Smooth muscle cell (in vitro differentiated cells): Measurements from ENCODE around the gene RPL3. TPM values are rescaled to one million over a fixed set of nuclear protein-coding genes. Genes with fewer than 3 reads are reported as not detected.

Experiments used
- DNase-seq: peaks from one replicate; lab custom pipeline; 2025; ENCODE audit not compliant: unreplicated experiment; lab: John Stamatoyannopoulos, UW
- H2AFZ ChIP-seq: fragments of 200-600 bp; sonication (generic); 2 replicates; pipeline ENCODE4 v1.6.0; 2016; ENCODE audit warnings: antibody characterized with exemption, low read depth, mild to moderate bottlenecking
- H3F3A ChIP-seq: fragments of 200-600 bp; sonication (generic); 2 replicates; pipeline ENCODE4 v1.6.0; 2017; ENCODE audit warnings: antibody characterized with exemption, low read depth
- H3K27ac ChIP-seq: fragments of 200-600 bp; sonication (generic); 2 replicates; pipeline ENCODE4 v1.5.1; 2016; ENCODE audit warnings: low read depth, mild to moderate bottlenecking
- H3K27me3 ChIP-seq: fragments of 200-600 bp; sonication (generic); 2 replicates; pipeline ENCODE4 v1.6.1; 2016; ENCODE audit warnings: low read depth, mild to moderate bottlenecking
- H3K36me3 ChIP-seq: fragments of 200-600 bp; sonication (generic); 2 replicates; pipeline ENCODE4 v1.5.1; 2016; ENCODE audit warnings: low read depth
- H3K4me1 ChIP-seq: fragments of 200-600 bp; sonication (generic); 2 replicates; pipeline ENCODE4 v1.5.1; 2016; ENCODE audit warnings: low read depth
- H3K4me2 ChIP-seq: fragments of 200-600 bp; sonication (generic); 2 replicates; pipeline ENCODE4 v1.6.0; 2016; ENCODE audit warnings: mild to moderate bottlenecking
- H3K4me3 ChIP-seq: fragments of 200-600 bp; sonication (generic); 2 replicates; pipeline ENCODE4 v1.5.1; 2016; ENCODE audit warnings: mild to moderate bottlenecking
- H3K79me2 ChIP-seq: fragments of 200-600 bp; sonication (generic); 2 replicates; pipeline ENCODE4 v1.6.0; 2016; ENCODE audit warnings: low read depth, mild to moderate bottlenecking
- H3K9ac ChIP-seq: fragments of 200-600 bp; sonication (generic); 2 replicates; pipeline ENCODE4 v1.6.0; 2016; ENCODE audit warnings: low read depth
- H3K9me3 ChIP-seq: fragments of 200-600 bp; sonication (generic); replicated peaks from 2 replicates; pipeline ENCODE4 v1.5.1; 2016; ENCODE audit warnings: low read depth
- H4K20me1 ChIP-seq: fragments of 200-600 bp; sonication (generic); 2 replicates; pipeline ENCODE4 v1.6.0; 2016; ENCODE audit warnings: low read depth
- WGBS: methylation state at CpG from one replicate; pipeline ENCODE4 v1.1.7; 2016; ENCODE audit warnings: low lambda C conversion rate; 5-methylcytosine and 5-hydroxymethylcytosine counted together
- polyA plus RNA-seq: library from polyadenylated mRNA; unstranded; fragments of >200 nt; fragmentation: Nextera tagmentation; extraction: Ambion mirVana; gene quantifications from 2 replicates; pipeline ENCODE4 v1.2.1, GENCODE V29; 2016
- total RNA-seq: library from RNA; depleted of rRNA; stranded (reverse); fragments of >200 nt; gene quantifications from 2 replicates; pipeline ENCODE4 v1.2.3, GENCODE V29; 2014
- TF ChIP-seq, protein P1 (sequence below): fragments of 200-600 bp; sonication (generic); IDR thresholded peaks from 2 replicates; pipeline ENCODE4 v1.5.1; 2017; ENCODE audit warnings: borderline replicate concordance, mild to moderate bottlenecking, antibody characterized with exemption; ENCODE audit not compliant: insufficient read depth, poor library complexity, severe bottlenecking

Gene RPL3
- total and polyA plus RNA-seq, 2 experiments from 2014 or later, result 717 to 1,022 TPM

DNA sequence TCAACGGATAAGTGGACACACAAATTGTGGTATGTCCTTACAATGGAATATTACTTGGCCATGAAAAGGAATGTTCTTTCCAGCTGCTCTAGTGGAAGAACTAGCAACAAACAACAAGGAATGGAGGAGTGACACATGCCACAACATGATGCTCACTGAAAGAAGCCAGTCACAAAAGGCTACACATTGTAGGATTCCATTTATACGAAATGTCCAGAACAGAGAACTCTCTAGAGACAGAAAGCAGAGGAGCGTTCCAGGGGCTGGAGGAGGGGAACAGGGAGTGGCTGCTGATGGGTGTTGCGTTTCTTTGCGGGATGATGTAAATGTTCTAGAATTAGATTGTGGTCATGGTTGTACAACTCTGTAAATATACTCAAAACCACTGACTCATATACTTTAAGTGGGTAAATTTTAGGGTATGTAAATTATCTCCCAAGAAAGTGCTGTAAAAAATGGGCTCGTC, 42.2 kb downstream of the RPL3 start:
- DNase-seq, result no peak
- H3K4me2 ChIP-seq, result peak overlapping the region; percentile 11
- no peaks in the 10 kb centered on the region for H3K4me1 ChIP-seq
- no peaks in the 10 kb centered on the region for H3K79me2 ChIP-seq
- H3K9ac ChIP-seq, result no peak overlapping the region
- H3K36me3 ChIP-seq, result no peaks in the 10 kb centered on the region
- H3K27me3 ChIP-seq, result no peaks in the 10 kb centered on the region
- no peak overlapping the region for H2AFZ ChIP-seq
- H3K27ac ChIP-seq, result no peak overlapping the region
- H3K9me3 ChIP-seq, result no peaks in the 10 kb centered on the region
- 58% methylated on average over 6 of the region's 6 CpGs for WGBS
- no peaks in the 10 kb centered on the region for H4K20me1 ChIP-seq
- H3F3A ChIP-seq, result no peaks in the 10 kb centered on the region
- H3K4me3 ChIP-seq, result no peak overlapping the region
- TF ChIP-seq, protein P1, sequence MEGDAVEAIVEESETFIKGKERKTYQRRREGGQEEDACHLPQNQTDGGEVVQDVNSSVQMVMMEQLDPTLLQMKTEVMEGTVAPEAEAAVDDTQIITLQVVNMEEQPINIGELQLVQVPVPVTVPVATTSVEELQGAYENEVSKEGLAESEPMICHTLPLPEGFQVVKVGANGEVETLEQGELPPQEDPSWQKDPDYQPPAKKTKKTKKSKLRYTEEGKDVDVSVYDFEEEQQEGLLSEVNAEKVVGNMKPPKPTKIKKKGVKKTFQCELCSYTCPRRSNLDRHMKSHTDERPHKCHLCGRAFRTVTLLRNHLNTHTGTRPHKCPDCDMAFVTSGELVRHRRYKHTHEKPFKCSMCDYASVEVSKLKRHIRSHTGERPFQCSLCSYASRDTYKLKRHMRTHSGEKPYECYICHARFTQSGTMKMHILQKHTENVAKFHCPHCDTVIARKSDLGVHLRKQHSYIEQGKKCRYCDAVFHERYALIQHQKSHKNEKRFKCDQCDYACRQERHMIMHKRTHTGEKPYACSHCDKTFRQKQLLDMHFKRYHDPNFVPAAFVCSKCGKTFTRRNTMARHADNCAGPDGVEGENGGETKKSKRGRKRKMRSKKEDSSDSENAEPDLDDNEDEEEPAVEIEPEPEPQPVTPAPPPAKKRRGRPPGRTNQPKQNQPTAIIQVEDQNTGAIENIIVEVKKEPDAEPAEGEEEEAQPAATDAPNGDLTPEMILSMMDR, result no peak

DNA sequence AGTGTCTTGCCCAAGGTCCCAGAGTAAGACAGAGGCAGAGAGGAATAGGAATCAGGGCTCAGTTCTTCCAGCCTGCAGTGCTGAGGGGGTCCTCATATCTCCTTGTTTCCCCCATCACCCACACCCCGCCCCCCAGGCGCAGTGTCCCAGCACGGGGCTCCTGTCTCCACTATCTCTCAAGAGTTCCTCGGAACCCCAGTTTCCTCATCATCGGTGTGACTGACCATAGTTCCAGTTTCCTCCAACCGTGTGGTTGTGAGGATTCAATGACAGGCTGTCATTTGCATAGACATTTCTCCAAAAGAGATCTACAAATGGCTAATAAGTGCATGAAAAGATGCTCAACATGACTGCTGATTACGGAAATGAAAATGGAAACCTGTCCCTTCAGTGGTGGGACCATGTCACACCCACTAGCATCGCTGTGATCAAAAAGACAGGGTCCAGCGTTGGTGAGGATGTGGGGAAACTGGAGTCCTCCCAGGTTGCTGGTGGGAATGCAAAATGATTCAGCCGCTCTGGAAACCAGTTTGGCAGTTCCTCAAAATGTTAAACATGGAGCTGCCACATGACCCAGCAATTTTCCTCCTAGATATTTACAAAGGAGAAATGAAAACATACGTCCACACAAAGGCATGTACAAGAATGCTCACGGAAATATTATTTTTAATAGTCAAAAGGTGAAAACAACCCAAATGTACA, 42.8 kb downstream of the RPL3 start:
- Histone ChIP-seq H3K36me3 (no peaks in the 10 kb centered on the region), H2AFZ (no peak overlapping the region), H3K4me3 (no peak overlapping the region), H3K27ac (no peak overlapping the region), H3K79me2 (no peaks in the 10 kb centered on the region), H3K9ac (no peak overlapping the region), H3F3A (no peaks in the 10 kb centered on the region), H3K27me3 (no peaks in the 10 kb centered on the region), H4K20me1 (no peaks in the 10 kb centered on the region), H3K4me2 (no peak overlapping the region), H3K4me1 (no peaks in the 10 kb centered on the region), H3K9me3 (no peaks in the 10 kb centered on the region)
- no peak for DNase-seq
- TF ChIP-seq, protein P1, result no peak
- 96% methylated on average over 12 of the region's 12 CpGs for WGBS

DNA sequence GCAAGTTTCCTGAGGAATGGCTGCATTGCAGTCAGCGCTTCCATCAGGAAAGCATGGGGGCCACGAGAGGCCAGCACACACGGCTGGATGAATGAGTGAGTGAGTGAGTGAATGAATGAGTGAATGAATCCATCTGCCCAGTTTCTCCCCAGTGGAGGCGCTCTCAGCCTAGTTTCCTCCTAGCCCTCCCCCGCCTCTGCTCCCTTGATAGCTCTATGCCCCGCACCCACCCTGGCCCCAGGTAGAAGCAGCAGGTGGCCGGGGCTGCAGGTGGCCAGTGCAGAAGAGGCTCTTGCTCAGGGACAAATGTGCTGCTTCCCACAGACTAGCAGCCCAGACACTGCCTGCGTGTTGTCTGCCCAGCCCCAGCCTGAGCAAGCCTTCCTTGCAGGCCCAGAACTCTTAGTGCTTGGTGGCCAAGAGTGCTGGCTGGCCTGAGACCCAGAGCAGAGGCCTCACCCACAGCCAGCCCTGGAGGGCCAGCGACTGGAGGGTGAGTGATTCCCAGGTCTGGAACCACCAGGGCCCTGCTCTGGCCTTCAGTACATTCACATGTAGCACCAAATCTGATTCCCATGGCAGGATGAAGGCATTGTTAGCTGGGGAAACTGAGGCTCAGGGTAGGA, 43.5 kb downstream of the RPL3 start:
- TF ChIP-seq, protein P1, result no peak
- no peak for DNase-seq
- H3K36me3 ChIP-seq, result no peaks in the 10 kb centered on the region
- H3K79me2 ChIP-seq, result no peaks in the 10 kb centered on the region
- no peak overlapping the region for H3K9ac ChIP-seq
- no peaks in the 10 kb centered on the region for H3K27me3 ChIP-seq
- H3K4me1 ChIP-seq, result no peaks in the 10 kb centered on the region
- H3K9me3 ChIP-seq, result no peaks in the 10 kb centered on the region
- no peak overlapping the region for H3K4me3 ChIP-seq
- no peaks in the 10 kb centered on the region for H3F3A ChIP-seq
- H3K27ac ChIP-seq, result no peak overlapping the region
- H3K4me2 ChIP-seq, result no peak overlapping the region
- WGBS, result 90% methylated on average over 9 of the region's 9 CpGs
- no peaks in the 10 kb centered on the region for H4K20me1 ChIP-seq
- H2AFZ ChIP-seq, result no peak overlapping the region
